Esophagus squamous epithelium (tissue), 4 donors: ENCODE results near the gene GALNT11.
"Not testable (repeated sequence)": the region's sequence is repeated elsewhere in the genome, so short reads cannot be mapped to it uniquely, and the experiment has no call there.

Experiments used
- POLR2A ChIP-seq, 4 donors: fragments of 450-650 bp; IDR thresholded peaks; one replicate each; pipeline ENCODE4 v1.6.1; 2017; ENCODE audit warnings: antibody characterized with exemption in 4 of 4, mild to moderate bottlenecking in 4 of 4, moderate library complexity in 3 of 4
- TF ChIP-seq, protein P1 (sequence below), 6 experiments: fragments of 450-650 bp in 4 of 6; fragments of 200-600 bp in 2 of 6; sonication (generic) in 2 of 6; IDR thresholded peaks; one replicate each; pipeline ENCODE4 v1.5.1; 2016 to 2019; ENCODE audit warnings: antibody characterized with exemption in 6 of 6, mild to moderate bottlenecking in 4 of 6, moderate library complexity in 4 of 6

DNA sequence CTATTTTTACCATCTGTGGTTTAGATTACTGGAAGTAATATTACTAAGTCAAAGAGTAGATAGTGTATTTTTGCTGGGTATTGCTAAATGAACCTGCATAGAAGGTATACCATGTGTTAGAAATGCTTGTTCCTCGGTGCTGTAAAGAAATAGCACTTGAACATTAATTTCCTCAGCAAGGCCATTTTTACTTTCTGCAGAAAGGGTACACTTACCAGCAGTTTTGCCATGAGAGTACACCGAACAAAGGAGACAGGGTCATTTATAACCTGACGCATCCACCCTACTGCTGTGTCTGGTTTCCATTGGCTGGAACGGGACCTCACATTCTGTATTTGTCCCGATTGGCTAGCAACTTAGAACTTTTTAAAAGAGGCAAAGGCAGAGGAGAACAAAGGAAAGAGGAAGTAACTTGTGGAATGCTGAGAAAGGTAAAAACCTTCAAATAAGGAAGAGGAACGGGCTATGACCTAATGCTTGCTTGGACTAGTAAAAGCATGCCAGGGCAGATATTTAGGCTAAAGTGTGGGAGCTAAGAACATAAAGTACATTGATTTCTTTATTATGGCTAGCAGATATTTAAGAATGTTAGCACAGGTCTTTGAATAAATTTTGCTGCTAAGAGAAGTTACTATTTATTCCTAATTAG is 56.7 kb downstream of the GALNT11 start:
- TF ChIP-seq, protein P1, sequence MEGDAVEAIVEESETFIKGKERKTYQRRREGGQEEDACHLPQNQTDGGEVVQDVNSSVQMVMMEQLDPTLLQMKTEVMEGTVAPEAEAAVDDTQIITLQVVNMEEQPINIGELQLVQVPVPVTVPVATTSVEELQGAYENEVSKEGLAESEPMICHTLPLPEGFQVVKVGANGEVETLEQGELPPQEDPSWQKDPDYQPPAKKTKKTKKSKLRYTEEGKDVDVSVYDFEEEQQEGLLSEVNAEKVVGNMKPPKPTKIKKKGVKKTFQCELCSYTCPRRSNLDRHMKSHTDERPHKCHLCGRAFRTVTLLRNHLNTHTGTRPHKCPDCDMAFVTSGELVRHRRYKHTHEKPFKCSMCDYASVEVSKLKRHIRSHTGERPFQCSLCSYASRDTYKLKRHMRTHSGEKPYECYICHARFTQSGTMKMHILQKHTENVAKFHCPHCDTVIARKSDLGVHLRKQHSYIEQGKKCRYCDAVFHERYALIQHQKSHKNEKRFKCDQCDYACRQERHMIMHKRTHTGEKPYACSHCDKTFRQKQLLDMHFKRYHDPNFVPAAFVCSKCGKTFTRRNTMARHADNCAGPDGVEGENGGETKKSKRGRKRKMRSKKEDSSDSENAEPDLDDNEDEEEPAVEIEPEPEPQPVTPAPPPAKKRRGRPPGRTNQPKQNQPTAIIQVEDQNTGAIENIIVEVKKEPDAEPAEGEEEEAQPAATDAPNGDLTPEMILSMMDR (IDR thresholded peaks at IDR 0.05), result not testable (repeated sequence)
- TF ChIP-seq POLR2A (IDR thresholded peaks at IDR 0.05), result not testable (repeated sequence)
